Activated naive CD4-positive, alpha-beta T cell treated with Interleukin-2 at 50 U/mL for 16 hours (primary cell): ENCODE data around the gene MAP2K3.

Experiments used
- DNase-seq: peaks from one replicate; pipeline ENCODE4 v3.0.0-alpha.2; 2020

MAP2K3 gene

DNA sequence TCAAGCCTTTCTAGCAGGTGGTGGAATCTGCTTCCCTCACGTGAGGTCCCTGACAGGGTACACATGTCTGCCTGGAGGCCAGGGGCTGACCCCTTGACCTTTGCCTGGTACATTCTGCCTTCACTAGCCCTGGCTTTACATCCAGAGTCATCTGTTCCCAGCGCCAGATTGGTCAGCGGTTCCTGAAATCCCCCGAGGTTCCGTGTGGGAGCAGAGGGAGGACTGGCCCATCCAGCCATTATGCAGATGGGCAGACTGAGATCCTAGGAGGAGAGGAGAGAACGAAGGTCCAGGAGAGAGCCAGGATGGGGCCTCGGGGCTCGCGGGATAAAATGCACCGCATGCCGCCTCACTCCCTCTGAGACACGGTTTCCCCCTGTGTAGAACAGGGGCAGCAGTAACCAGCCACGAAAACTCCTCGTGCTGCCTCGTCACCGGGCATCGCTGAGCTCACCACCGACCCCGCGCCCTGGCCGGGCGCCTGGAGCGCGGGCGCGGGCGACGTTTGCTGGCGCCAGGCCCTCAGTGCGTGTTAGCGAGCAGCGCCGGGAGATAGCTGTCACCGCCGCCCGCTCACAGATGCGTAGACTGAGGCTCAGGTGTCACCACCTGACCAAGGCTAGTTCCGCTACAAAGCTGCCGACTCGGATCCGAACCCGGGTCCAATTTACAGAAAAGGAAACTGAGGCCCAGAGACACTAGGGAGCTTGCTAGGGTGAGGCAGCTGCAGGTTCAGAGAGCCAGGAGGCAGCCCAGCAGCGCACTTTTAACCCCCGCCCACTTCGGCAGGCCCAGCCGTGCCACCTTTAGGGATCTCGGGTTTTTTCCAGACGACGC is 811 bp upstream of the MAP2K3 start:
- no peak for DNase-seq

GRCh38 chr17:21285164-21286065 is 904 bp downstream of the MAP2K3 start:
- DNase-seq: no peak

DNA sequence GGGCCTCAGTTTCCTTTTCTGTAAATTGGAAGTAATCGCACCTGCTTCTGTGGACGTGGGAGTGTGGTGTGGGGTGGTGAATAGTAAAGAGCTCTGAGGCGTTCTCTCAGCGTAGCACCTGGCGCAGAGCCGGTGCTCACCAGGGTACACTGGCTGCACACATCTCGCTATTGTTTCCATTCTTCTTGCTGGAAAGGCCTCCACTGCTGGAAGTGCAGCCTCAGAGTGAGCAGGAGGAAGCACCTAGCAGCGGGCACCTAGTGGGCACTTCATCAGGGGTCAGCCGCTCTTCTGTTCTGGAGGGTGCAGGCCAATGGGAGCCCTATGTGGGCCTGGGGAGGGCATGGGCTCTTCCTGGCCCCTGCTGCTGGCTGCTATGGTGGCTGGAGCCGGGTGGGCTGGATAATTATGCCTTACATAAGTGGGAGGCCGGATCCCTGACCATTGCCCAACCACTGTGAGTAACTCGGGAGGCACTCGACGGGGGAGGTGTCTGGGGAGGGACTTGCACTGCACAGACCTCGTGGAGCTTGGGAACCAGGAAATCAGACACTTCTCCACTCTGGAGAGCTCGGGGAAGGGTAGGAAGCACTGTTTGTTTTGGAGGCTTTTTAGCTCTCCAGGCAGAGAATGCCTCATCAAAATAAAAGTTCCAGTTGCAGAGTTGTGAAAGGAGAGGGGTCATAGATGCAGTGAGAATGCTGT is 1.7 kb downstream of the MAP2K3 start:
- DNase-seq: no peak

DNA sequence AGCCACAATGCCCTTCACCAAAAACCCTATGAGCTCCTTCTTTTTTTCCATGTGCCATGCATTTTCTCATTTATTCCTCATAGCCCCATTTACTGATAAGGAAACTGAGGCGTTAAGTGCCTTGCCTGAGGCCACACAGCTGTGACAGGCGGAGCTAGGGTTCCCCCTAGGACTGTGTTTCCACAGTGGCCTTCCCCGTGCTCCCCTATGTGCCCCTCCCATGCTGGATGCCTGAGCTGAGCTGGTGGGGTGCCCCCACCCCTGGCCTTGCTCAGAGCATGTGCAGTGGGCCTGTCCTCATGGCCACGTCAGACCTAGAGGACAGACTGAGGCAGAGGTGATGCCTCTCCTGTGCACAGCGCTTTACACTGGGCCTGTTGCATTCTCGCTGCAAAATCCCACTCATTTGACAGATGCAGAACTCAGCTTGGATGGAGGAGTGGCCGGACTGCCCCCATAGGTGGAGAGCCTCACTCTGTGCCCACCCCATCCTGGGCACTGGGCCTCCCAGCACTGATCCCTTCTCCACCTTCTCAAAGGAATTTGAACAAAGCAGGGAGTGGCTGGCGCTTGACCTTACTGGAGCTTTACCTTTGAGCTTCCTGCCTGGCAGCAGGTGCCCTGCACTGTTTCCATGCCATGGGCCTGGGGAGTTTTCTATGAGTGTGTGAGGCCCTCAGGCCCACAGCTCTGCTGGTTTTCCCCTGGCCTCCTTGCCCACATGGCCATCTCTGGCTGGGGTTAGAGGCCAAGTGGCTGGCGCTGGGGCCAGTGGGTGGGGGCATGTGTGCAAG is 2.6 kb downstream of the MAP2K3 start:
- DNase-seq: peak; percentile 49

DNA sequence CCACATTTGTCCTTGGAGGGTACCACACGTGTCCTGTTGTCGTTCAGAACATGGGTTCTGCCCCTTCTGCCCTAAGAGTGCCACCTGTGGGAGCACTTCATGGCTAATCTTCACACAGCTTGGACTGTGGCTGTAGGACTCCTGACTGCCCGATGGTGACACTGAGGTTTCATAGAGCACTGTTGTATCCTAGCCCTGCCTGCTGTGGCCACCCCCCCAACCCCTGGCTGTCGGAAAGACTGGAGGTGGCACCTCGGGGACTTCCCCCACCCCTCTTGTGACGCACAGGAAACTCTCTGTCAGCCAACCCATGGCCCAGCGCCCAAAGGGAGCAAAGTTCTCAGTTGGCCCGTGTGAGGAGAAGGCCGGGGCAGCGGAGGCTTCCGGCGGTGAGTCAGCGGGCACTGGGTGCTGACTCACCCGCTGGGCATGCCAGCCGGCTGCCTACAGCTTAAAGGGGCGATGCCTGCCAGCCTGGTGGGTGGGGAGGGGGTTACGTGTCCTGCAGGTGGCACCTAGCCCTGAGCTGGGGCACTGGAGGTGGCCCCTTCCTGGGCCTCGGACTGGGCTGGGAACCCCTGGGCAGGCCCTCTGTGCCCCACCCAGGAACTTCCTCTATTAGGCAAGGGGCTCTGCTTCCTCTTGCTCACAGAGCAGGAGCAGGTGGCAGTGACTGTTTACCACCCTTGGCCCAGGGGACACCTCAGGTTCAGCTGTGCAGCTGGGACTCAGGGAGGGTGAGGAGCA is 3.4 kb downstream of the MAP2K3 start:
- DNase-seq: peak; percentile 98

- DNase-seq: peak; percentile 19
Measured at GRCh38 chr17:21288571-21289017, 4.1 kb downstream of the MAP2K3 start.

DNA sequence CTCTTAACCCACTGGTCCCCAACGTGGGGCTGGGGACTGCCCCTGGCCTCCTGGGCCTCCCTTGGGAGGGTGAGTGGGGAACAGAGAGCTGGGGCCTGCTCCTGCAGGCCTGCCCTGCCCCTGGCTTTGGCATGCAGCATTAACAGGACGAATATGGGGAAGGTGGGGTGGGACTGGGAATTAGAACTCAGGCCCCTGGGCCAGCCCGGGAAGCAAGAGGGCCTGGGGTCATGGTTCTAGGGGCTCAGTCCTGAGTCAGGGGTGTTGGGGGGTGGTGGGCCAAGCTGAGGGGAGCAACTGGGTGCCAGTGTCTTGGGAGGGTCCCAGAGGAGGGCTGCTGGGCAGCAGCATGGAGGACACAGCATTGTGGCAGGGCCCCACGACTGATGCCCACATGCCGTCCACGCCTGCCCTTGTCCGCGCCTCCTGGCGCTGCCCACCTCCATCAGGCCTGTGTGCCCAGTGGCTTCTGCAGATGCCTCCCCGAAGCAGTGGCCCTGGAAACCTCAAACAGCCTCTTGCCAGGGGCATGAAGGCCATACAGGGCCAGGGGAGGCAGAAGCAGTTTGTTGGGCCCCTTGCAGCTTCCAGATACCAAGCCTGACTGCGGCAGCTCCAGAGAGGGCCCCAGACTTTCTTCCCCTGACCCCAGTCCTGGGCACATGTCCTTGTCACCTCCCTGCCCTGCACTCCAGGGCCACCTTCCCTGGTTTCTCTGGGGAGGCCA is 4.8 kb downstream of the MAP2K3 start:
- no peak for DNase-seq

DNA sequence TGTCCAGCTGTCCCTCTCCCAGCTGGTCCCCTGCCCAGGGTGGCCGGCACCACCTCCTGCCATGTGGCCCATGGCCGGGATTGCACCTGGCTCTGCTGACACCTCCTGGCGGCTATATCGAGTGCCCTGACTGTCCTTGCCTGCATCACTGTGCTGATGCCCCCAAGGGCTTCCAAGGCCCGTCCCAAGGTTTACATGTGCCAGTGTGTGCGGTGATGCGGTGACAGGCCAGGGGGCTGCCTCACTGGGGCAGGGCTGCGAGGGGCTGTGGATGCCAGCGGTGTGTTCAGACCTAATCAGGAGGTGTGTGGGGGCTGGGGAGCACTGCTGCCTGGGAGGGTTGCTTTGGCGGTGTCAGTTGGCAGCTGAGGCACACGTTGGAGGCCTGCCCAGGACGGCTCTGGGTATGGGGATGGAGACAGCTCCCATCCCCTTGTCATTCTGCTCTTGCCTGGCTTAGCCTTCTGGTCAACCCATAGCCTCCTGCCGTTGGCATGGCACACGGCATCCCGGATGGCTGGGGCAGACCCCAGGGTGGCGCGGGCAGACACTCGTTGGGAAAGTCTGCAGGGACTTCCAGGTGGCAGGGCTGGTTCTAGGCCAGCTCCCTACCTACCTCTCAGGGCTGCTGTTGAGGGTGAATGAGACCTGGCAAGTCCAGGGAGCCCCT is 5.5 kb downstream of the MAP2K3 start:
- DNase-seq: no peak

DNA sequence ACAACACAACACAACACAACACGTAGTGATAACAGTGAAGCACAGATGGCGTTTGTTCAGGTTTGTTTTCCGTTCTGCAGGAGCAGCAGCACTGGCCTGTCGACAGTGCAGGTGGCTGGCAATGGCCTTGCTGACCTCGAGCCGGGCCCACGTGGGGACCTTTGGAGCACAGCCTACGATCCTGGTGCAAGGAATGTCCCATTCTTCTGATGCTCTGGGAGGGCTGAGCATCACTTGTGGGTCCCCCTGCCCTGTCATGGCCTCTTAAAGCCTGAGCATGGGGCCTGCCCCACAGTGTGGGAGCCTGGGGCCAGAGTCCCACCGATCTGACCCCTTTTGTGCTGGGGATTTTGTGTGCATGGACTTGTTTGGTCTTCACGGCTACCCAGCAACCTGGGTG is 6.8 kb downstream of the MAP2K3 start:
- no peak for DNase-seq

- DNase-seq: no peak
Measured at GRCh38 chr17:21291862-21292261, 7.4 kb downstream of the MAP2K3 start.

DNA sequence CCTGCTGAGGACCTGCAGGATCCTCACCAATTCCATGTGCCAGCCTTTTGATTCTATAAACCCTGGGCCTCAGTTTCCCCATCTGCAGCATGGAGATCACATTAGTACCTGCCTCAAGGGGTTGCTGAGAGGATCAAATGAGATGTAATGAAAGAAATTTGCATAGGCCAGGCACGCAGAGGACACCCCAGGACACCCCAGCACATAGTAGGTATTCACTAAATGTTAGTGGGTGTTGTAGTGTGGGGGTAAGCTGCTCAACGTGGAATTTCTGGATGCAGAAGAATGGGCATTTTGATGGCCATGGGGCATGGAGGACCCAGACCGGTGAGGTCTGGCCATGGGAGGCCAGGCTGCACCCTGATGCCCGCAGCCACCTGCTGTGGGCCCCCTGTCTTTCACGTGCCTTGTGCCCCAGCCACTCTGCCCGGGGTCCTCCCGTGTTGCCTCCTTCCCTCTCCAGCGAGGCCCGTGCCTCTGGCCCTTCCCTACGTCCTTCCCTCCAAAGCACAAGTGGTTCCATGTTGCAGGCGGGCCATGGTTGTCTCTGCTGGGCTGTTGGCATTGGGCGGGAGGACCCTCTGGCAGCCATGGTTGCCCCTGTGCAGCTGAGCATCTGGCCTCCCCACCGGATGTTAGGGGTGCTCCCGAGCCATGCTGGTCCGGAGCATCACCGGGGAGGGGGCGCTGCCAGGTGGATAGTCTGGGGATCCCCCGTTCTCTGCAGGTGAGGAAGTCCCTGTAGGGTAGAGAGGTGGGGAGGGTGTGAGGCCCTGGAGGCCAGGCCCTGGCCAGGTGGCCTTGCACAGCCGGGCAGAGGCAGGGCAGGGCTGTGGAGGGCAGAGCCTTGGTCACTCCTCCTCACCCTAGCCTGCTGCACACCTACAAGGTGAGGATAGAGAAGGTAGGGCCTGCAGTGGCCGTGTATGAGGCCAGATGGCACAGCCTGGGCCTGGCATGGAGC is 8.6 kb downstream of the MAP2K3 start:
- DNase-seq: no peak

DNA sequence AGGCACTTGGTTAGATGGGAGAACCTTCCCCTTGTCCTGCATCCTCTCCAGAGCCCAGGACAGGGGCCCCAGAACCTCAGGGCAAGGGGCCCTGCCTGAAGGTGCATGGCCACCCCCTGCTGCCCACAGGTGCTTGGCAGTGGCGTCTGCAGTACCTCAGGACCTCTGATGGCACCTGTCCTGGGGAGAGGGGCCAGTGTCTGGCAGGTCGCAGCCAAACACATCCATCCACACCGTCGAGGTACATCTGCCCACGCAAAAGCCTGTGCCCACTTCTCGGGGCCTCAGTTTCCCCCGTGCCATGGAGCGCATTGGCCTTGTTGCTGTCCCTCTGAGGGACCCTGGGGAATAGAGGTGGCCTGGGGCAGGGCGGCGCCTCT is 9.3 kb downstream of the MAP2K3 start:
- DNase-seq: no peak

DNA sequence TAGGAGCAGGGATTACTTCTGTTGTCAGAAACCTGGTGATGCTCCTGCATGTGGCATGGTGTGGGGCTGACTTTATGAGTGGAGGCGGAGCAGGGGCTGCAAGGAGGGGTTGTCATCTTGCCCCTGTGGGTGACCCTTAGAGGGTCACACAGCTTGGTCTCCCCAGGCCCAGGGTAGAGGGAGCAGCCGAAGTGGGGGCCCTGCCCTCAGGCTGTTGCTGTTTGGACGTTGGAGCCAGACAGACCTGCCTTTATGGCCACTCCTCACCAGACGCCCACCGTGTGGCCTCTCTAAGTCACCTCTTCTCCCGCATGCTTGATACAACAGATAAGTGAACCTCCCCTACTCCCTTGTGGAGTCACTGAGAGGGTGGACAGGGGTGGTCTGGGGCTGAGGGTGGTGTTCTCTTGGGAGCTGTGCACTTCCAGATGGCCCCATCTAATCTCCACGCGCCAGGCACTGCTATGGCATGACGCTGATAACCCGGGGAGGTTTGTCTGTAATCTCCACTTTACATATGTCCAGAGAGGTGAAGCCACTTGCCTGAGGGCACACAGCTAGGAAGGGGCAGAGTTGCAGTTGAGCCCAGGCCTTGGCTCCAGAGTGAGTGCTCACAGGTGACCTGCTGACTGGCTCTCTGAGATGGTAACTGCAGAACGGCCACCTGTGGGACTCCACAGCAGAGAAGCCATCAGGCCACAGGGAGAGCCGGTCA is 10.0 kb downstream of the MAP2K3 start:
- no peak for DNase-seq

DNA sequence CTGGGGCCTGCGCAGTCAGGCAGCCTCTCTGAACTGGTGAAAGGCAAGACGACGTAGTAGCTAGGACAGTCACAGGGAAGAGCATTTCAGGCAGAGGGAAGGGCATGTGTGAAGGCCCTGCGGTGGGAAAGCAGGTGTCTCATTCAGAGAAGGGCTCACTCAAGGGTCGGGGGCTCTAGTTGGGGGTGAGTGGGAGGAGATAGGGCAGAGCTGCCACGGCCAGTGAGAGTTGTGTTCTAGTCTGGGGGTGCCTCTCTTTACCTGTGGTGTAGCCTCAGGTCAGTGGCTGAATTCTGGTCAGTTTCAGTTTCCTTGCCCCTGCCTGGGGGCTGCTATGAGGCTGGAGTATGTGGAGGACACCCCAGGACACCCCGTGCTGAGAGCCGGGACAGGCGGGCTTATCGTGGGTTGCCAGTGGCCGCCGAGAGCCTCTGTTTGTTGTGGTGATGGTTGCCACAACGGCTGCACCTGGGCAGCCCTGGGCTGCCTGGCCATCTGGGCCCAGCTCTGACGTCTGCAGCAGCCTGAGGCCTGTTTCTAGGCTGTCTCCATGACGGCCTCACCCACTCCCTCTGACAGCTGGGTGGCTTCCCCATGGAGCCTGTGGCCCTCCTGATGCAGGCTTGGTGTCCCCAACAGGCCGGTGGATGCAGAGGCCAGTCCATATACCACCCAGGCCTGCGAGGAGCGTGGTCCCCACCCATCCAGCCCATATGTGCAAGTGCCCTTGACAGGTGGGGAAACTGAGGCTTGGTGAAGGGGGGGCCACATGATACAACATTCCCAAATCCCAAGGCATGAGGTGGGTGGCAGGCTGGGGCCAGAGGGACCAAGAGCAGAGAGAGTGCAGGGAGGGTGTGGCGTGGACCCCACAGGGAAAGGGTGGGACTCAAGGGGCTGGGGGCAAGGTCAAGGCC is 10.8 kb downstream of the MAP2K3 start:
- DNase-seq: no peak

DNA sequence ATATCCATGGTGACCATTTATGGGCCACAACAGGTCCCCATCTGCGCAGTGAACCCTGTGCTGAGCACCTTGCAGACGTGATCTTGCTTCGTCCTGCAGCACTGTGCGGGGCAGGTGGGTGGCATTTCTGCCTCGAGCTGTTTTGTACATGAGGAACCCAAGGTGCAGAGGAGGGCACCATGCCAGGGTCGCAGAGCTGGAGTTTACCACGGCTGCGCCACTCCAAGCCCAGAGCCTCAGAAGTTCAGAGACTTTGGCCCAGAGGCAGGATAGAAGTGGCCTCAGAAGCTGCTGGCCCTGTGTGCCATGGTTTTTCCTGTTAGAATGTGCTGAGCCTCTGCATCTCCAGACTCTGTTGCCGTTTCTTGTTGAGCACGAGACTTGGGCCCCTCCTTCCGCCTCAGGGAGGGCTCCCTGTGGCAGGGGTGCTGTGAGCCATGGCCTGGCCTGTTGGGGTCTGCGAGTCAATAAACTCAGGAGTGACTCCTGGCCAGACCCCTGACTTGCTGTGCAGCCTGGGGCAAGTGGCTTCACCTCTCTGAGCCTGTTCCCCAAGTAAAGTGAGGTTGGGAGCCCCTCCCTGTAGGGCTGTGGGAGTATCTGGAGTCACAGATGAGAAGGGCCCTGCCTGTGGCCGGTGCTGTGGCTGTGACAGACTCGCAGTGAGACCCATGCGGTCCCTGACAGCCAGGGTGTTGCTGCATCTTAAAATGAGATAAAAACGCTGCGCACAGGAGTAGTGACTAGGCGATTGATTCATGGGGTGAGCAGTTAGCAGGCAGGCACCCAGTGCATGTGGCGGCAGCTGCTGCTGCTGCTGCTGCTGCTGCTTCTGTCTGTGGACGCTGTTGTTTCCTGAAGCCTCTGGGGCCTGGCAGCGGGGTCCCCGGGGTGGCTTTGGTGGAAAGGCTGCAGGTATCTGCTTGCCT is 11.8 kb downstream of the MAP2K3 start:
- DNase-seq: no peak

DNA sequence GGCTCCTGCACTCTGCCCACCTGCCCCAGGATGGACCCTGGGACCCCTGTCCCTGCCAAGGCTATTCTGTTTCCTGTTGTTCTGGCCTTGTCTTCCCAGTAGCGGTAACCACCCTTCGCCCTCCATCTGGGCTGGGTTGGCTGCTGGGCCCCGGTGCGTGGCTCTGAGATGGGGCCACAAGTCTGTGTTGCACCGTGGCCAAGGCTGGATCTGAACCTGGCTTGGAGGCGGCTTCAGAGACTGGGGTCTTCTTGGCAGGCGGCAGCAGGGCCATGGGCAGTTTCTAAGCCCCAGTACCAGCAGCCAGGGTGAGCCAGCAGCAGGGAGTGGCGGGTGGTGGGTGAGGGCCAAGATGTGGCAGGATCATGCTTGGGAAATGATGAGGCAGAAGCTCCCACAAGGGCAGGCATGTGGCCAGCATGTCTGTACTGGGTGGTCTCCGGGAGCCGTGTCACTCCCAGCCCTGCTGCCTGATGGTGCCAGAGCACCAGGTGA is 12.6 kb downstream of the MAP2K3 start:
- DNase-seq: no peak
